ENCODE results near the gene SEMA3C. TPM values are rescaled to one million over a fixed set of nuclear protein-coding genes. Genes with fewer than 3 reads are reported as not detected.

Gene SEMA3C
- total RNA-seq, 1 donor from 2014 or later: 148 TPM

GRCh38 chr7:80724249-80724871, 194.5 kb downstream of the SEMA3C start:
- H2AFZ ChIP-seq (ENCODE audit: low read depth, low read length): peak overlapping the region; percentile 12
- H3K4me2 ChIP-seq (ENCODE audit: low read length): peak overlapping the region; percentile 48
- Mint-ChIP-seq H3K4me3 (ENCODE audit: unreplicated experiment) (no peak overlapping the region), H3K27me3 (ENCODE audit: low read depth, unreplicated experiment) (no peaks in the 10 kb centered on the region), H3K36me3 (ENCODE audit: low read depth, unreplicated experiment) (no peaks in the 10 kb centered on the region), H3K4me1 (ENCODE audit: low read depth, unreplicated experiment) (peaks cover 55% of the 10 kb centered on the region), H3K9me3 (ENCODE audit: unreplicated experiment) (no peaks in the 10 kb centered on the region), H3K27ac (ENCODE audit: unreplicated experiment) (peak overlapping the region; percentile 100)
- peak; percentile 97 for DNase-seq (ENCODE audit: low read depth)
- peak overlapping the region; percentile 49 for H3K9ac ChIP-seq (ENCODE audit: low read length)
- H3K27ac ChIP-seq (ENCODE audit: low read depth, low read length): peak overlapping the region; percentile 95
- no peaks in the 10 kb centered on the region for H3K27me3 ChIP-seq (ENCODE audit: insufficient read depth, low read length)
- FAIRE-seq: peak; percentile 71
- no peaks in the 10 kb centered on the region for H4K20me1 ChIP-seq (ENCODE audit: insufficient read depth, low read length)
- no peaks in the 10 kb centered on the region for H3K36me3 ChIP-seq (ENCODE audit: insufficient read depth, low read length)
- H3K4me1 ChIP-seq (ENCODE audit: insufficient read depth, low read length): peaks cover 41% of the 10 kb centered on the region
- no peaks in the 10 kb centered on the region for H3K79me2 ChIP-seq (ENCODE audit: insufficient read depth, low read length)
- H3K4me3 ChIP-seq (ENCODE audit: insufficient read depth, low read depth, low read length): no peak overlapping the region
- no peaks in the 10 kb centered on the region for H3K9me3 ChIP-seq (ENCODE audit: insufficient read depth, low read depth, low read length)
- TF ChIP-seq EZH2 (IDR thresholded peaks at IDR 0.05; ENCODE audit: insufficient read depth, low read length) (no peak), CTCF (IDR thresholded peaks at IDR 0.05; ENCODE audit: insufficient read depth, low read depth, low read length) (no peak)

- peak; percentile 100 for DNase-seq (ENCODE audit: low read depth)
- H3K27me3 ChIP-seq (ENCODE audit: insufficient read depth, low read length): no peaks in the 10 kb centered on the region
- H3K4me1 Mint-ChIP-seq (ENCODE audit: low read depth, unreplicated experiment): peaks cover 54% of the 10 kb centered on the region
- H3K36me3 Mint-ChIP-seq (ENCODE audit: low read depth, unreplicated experiment): no peaks in the 10 kb centered on the region
- peak overlapping the region; percentile 27 for H3K4me3 ChIP-seq (ENCODE audit: insufficient read depth, low read depth, low read length)
- no peaks in the 10 kb centered on the region for H3K79me2 ChIP-seq (ENCODE audit: insufficient read depth, low read length)
- H4K20me1 ChIP-seq (ENCODE audit: insufficient read depth, low read length): no peaks in the 10 kb centered on the region
- peak overlapping the region; percentile 77 for H3K9ac ChIP-seq (ENCODE audit: low read length)
- no peaks in the 10 kb centered on the region for H3K27me3 Mint-ChIP-seq (ENCODE audit: low read depth, unreplicated experiment)
- no peak for TF ChIP-seq CTCF (IDR thresholded peaks at IDR 0.05; ENCODE audit: insufficient read depth, low read depth, low read length)
- no peak for TF ChIP-seq EZH2 (IDR thresholded peaks at IDR 0.05; ENCODE audit: insufficient read depth, low read length)
- no peaks in the 10 kb centered on the region for H3K36me3 ChIP-seq (ENCODE audit: insufficient read depth, low read length)
- peak overlapping the region; percentile 100 for H3K27ac Mint-ChIP-seq (ENCODE audit: unreplicated experiment)
- FAIRE-seq: peak; percentile 100
- peak overlapping the region; percentile 70 for H3K4me2 ChIP-seq (ENCODE audit: low read length)
- H3K4me3 Mint-ChIP-seq (ENCODE audit: unreplicated experiment): peak overlapping the region; percentile 65
- H2AFZ ChIP-seq (ENCODE audit: low read depth, low read length): no peak overlapping the region
- no peaks in the 10 kb centered on the region for H3K9me3 ChIP-seq (ENCODE audit: insufficient read depth, low read depth, low read length)
- peaks cover 45% of the 10 kb centered on the region for H3K4me1 ChIP-seq (ENCODE audit: insufficient read depth, low read length)
- peak overlapping the region; percentile 95 for H3K27ac ChIP-seq (ENCODE audit: low read depth, low read length)
- H3K9me3 Mint-ChIP-seq (ENCODE audit: unreplicated experiment): no peaks in the 10 kb centered on the region
Observed at GRCh38 chr7:80722616-80723195, 196.1 kb downstream of the SEMA3C start.
